ENCODE measurements around the gene SOX6.

The SOX6 gene

DNA sequence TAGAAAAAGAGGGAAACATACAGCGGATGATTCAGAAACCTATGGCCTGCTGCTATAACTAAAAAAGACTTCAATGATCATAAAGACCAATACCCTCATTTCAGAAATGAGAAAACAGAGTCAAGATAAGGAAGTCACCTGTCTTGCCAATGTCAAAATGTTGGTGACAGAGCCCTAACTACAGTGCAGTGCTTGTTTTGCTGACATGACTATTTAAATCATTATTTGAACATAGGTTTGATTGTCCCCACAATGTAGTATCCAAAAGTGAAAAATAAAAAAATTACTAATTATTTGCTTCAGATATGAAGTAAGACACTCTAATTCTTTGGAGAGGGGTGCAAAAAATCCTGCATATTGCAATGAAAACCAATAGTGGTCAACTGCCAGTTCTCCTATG is 115.7 kb downstream of the SOX6 start:
- no peak for TF ChIP-seq SIN3A (IDR thresholded peaks at IDR 0.05; ENCODE audit: borderline replicate concordance, insufficient read depth, low read length)
- TF ChIP-seq, protein P1, sequence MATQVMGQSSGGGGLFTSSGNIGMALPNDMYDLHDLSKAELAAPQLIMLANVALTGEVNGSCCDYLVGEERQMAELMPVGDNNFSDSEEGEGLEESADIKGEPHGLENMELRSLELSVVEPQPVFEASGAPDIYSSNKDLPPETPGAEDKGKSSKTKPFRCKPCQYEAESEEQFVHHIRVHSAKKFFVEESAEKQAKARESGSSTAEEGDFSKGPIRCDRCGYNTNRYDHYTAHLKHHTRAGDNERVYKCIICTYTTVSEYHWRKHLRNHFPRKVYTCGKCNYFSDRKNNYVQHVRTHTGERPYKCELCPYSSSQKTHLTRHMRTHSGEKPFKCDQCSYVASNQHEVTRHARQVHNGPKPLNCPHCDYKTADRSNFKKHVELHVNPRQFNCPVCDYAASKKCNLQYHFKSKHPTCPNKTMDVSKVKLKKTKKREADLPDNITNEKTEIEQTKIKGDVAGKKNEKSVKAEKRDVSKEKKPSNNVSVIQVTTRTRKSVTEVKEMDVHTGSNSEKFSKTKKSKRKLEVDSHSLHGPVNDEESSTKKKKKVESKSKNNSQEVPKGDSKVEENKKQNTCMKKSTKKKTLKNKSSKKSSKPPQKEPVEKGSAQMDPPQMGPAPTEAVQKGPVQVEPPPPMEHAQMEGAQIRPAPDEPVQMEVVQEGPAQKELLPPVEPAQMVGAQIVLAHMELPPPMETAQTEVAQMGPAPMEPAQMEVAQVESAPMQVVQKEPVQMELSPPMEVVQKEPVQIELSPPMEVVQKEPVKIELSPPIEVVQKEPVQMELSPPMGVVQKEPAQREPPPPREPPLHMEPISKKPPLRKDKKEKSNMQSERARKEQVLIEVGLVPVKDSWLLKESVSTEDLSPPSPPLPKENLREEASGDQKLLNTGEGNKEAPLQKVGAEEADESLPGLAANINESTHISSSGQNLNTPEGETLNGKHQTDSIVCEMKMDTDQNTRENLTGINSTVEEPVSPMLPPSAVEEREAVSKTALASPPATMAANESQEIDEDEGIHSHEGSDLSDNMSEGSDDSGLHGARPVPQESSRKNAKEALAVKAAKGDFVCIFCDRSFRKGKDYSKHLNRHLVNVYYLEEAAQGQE (IDR thresholded peaks at IDR 0.05; ENCODE audit: insufficient read depth in 1 of 2, low read depth in 2 of 2, low read length in 2 of 2) = no peak
- TF ChIP-seq POLR2AphosphoS5 (IDR thresholded peaks at IDR 0.05; ENCODE audit: low read depth, low read length) = no peak
- TF ChIP-seq TAF1 (IDR thresholded peaks at IDR 0.05; ENCODE audit: borderline replicate concordance, insufficient read depth, low read length) = no peak
- TF ChIP-seq FOXP2 (optimal IDR thresholded peaks at IDR 0.05; ENCODE audit: borderline replicate concordance, extremely low read depth, extremely low read length, insufficient read depth) = no peak

DNA sequence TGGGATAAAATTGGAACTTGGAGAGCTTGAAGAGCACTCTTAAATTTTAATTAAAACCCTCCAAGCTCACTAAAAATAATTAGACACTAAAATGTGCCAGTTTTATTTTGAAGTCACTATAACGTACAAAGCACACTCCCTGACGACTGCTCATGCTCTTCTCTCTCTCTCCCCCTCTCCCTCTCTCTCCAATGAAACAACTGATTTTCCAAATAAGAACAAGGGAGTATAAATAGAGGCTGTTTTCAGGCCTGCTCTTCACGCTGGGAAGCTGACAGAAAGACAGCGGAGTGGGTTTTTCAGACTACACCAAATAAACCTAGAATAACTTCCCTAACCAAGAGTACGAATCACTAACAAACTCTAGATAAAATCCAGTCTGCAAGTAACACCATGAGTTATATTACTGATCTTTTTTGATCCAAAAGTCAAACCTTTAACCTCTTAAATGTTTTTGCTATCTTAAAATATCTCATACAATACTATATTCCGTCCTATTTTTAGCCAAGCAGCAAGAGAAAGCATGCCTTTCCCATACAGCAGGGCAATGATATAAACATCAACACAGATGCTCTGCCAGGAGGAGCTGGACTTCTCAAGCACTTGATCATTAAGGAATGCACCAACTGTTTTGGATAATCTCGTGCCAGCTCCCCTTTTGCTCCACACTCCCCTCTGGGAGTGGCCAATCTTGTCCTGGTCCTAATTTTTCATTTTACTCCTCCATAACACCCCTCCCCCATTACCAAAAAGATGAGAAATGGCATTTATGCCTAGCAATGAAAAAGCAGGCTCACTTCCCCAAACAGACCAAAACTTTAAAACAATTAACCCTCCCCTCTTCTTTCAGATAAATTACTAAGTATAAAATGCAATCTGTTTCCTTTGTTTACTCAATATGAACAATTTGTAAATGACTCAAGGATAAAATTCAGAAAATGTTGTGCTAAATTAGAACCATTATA is 116.9 kb downstream of the SOX6 start:
- TF ChIP-seq FOXP2 (optimal IDR thresholded peaks at IDR 0.05; ENCODE audit: borderline replicate concordance, extremely low read depth, extremely low read length, insufficient read depth) (no peak), POLR2AphosphoS5 (IDR thresholded peaks at IDR 0.05; ENCODE audit: low read depth, low read length) (no peak)
- TF ChIP-seq, protein P1 (IDR thresholded peaks at IDR 0.05; ENCODE audit: insufficient read depth in 1 of 2, low read depth in 2 of 2, low read length in 2 of 2) = no peak

DNA sequence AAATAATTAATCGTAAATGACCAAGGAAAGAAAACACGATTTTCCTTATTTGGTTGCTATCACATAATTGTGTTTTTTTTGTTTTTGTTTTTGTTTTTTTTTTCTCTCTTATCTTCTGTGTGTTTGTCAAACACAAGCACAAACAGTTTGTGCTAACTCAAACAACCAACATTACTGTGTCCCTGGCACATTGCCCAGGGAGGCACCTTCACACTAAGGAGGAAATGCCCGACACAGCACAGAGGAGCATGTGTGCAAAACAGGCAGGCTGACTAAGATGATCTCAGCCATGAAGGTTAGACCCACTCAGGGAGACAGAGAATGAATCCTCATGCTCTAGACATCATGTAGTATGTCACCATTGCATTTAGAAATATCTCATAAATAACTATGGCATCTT is 130.1 kb downstream of the SOX6 start:
- TF ChIP-seq TAF1 (IDR thresholded peaks at IDR 0.05; ENCODE audit: borderline replicate concordance, insufficient read depth, low read length) (no peak), POLR2AphosphoS5 (IDR thresholded peaks at IDR 0.05; ENCODE audit: low read depth, low read length) (no peak), FOXP2 (optimal IDR thresholded peaks at IDR 0.05; ENCODE audit: borderline replicate concordance, extremely low read depth, extremely low read length, insufficient read depth) (no peak), SIN3A (IDR thresholded peaks at IDR 0.05; ENCODE audit: borderline replicate concordance, insufficient read depth, low read length) (no peak)
- TF ChIP-seq, protein P1 (IDR thresholded peaks at IDR 0.05; ENCODE audit: insufficient read depth in 1 of 2, low read depth in 2 of 2, low read length in 2 of 2) = no peak

DNA sequence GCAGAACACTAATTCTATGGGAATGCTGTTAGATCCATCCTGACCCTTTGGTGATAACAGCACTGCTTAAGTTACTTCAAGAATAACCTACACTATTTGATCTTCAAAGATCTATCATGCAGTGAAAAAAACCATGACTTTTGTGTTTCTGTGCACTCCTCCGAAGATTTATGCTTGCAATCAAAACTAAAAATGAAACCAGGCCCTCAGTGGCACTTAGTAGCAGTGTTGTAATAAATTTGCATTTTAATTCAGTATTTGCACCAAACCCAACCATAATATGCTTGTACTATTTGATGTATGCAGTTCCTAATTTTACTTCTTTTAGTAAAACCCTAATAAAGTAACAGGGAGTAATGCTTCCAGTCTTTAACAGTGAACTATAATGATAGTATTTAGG is 130.7 kb downstream of the SOX6 start:
- TF ChIP-seq FOXP2 (optimal IDR thresholded peaks at IDR 0.05; ENCODE audit: borderline replicate concordance, extremely low read depth, extremely low read length, insufficient read depth) = no peak
- no peak for TF ChIP-seq TAF1 (IDR thresholded peaks at IDR 0.05; ENCODE audit: borderline replicate concordance, insufficient read depth, low read length)
- no peak for TF ChIP-seq SIN3A (IDR thresholded peaks at IDR 0.05; ENCODE audit: borderline replicate concordance, insufficient read depth, low read length)
- no peak for TF ChIP-seq POLR2AphosphoS5 (IDR thresholded peaks at IDR 0.05; ENCODE audit: low read depth, low read length)
- TF ChIP-seq, protein P1 (IDR thresholded peaks at IDR 0.05; ENCODE audit: insufficient read depth in 1 of 2, low read depth in 2 of 2, low read length in 2 of 2) = no peak
